Measurements from ENCODE around the gene UNC79. TPM values are rescaled to one million over a fixed set of nuclear protein-coding genes. Genes with fewer than 3 reads are reported as not detected.
"Not testable (repeated sequence)": the region's sequence is repeated elsewhere in the genome, so short reads cannot be mapped to it uniquely, and the experiment has no call there.

The UNC79 gene
- total RNA-seq, 1 donor from 2014 or later: 0.29 TPM

DNA sequence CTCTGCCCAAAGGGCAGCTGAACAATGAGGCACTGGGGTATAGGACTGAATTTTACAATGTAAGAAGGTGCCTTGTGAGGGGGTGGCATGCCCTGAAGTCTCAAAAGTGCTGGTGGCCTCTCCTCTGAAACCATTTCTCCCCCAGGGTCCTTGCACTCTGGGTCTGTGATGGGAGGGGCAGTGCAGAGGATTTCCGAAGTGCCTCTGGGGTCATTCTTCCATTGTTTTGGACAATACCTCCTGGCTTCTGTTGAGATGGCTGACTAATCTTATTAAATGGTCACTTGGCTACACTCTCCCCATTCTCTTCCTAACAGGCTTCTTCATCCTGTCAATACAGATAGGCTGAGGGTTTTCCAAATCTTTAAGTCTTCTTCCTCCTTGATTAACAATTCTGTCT, 59.3 kb downstream of the UNC79 start:
- no peak for DNase-seq (ENCODE audit: low read depth)
- TF ChIP-seq, protein P1, sequence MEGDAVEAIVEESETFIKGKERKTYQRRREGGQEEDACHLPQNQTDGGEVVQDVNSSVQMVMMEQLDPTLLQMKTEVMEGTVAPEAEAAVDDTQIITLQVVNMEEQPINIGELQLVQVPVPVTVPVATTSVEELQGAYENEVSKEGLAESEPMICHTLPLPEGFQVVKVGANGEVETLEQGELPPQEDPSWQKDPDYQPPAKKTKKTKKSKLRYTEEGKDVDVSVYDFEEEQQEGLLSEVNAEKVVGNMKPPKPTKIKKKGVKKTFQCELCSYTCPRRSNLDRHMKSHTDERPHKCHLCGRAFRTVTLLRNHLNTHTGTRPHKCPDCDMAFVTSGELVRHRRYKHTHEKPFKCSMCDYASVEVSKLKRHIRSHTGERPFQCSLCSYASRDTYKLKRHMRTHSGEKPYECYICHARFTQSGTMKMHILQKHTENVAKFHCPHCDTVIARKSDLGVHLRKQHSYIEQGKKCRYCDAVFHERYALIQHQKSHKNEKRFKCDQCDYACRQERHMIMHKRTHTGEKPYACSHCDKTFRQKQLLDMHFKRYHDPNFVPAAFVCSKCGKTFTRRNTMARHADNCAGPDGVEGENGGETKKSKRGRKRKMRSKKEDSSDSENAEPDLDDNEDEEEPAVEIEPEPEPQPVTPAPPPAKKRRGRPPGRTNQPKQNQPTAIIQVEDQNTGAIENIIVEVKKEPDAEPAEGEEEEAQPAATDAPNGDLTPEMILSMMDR (conservative IDR thresholded peaks at IDR 0.05; ENCODE audit: low read depth, low read length): no peak
- no peak overlapping the region for H3K4me3 ChIP-seq (ENCODE audit: low read depth, low read length)

DNA sequence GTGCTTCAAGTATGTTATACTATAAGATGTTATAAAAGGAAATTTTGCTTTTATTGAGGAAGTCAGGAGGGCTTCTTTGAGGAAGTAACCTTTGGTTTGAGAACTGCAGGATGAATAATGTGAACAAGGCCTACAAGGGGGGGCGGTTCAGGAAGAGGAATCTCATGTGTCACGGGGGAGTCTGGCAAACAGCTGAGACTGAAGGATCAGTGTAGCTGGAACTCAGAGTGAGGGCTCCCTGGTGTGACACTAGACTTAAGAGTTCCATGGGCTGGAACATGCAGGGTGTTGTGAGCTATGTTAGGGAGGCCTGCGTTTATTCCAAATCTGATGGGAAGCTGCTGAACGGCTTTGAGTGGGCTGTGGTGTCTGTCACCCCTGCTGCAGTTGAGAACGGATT, 62.3 kb downstream of the UNC79 start:
- TF ChIP-seq, protein P1 (conservative IDR thresholded peaks at IDR 0.05; ENCODE audit: low read depth, low read length): no peak
- no peak for DNase-seq (ENCODE audit: low read depth)
- no peak overlapping the region for H3K4me3 ChIP-seq (ENCODE audit: low read depth, low read length)

DNA sequence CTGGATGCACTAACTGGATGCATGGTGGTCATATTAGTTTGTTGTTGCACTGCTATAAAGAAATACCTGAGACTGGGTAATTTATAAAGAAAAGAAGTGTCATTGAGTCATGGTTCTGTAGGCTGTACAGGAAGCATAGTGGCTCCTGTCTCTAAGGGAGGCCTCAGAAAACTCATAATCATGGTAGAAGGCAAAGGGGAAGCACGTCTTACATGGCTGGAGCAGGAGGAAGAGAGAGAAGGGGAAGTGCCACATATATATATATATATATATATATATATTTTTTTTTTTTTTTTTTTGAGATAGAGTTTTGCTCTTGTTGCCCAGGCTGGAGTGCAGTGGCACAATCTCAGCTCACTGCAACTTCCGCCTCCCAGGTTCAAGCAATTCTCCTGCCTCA, 62.9 kb downstream of the UNC79 start:
- H3K4me3 ChIP-seq (ENCODE audit: low read depth, low read length); DNase-seq (ENCODE audit: low read depth): not testable (repeated sequence)

DNA sequence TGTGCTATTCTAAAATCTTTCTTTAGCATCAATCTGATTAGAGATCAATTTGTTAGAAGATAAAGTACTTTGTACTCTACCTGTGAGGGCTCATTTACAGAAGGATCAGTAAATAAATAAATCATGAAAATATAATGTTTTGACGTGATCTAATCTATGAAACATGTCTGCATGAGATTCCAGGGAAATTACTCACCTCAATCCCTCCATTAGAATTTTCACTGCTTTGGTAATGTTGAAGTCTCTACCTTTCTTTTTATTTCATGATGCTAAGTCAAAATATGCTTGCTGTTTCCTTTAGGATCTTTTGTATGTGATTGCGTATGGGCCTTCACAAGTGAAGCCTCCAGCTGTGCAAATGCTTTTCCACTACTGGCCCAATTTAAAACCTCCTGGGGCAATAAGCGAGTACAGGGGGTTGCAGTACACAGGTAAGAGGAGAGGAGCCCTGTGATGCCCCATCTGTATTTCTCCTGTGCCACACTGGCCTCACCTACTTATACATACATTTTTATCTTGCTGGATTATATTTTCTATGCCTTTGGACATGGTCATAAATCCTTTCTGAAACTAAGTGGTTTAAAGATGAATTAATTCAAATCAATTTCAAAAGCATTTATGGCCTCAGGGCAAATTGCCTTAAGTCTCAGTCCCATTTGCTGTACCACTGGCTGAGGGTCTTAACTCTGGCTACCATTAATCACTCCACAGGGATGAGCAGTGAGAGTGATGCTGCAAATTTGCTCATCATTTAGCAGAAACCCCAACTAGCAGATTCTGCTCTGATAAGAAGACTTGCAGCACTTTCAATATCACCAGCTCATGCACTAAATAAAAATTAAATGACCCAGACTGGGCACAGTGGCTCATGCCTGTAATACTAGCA, 66.4 kb downstream of the UNC79 start:
- no peak overlapping the region for H3K4me3 ChIP-seq (ENCODE audit: low read depth, low read length)
- TF ChIP-seq, protein P1 (conservative IDR thresholded peaks at IDR 0.05; ENCODE audit: low read depth, low read length): no peak
- DNase-seq (ENCODE audit: low read depth): no peak

DNA sequence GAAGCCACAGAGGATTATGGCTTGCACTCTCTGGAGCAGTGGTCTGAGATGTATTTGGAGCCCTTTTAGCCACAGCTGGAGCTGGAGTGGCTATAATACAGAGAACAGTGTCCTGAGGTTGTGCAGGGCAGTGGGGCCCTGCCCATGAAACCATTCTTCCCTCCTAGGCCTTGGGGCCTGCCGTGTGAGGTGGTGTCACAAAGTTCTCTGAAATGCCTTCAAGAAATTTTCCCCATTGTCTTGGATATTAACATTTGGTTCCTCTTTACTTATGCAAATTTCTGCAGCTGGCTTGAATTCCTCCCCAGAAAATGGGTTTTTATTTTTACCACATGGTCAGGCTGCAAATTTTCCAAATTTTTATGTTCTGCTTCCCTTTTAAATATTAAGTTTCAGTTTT, 79.3 kb downstream of the UNC79 start:
- TF ChIP-seq, protein P1 (conservative IDR thresholded peaks at IDR 0.05; ENCODE audit: low read depth, low read length): no peak
- no peak for DNase-seq (ENCODE audit: low read depth)

DNA sequence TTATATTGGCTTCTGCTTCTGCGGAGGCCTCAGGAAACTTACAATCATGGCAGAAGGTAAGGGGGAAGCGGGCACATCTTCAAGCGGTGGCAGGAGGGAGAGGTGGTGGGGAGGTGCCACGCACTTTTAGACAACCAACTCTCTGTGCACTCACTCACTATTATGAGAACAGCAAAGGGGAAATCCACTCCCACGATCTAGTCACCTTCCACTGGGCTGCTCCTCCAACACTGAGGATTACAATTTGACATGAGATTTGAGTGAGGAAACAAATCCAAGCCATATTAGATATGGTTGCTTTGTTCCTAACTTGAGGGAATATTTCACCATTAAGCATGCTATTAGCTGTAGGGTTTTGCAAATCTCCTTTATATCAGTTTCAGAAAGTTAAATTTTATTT, 80.3 kb downstream of the UNC79 start:
- TF ChIP-seq, protein P1 (conservative IDR thresholded peaks at IDR 0.05; ENCODE audit: low read depth, low read length): no peak
- DNase-seq (ENCODE audit: low read depth): no peak
- H3K4me3 ChIP-seq (ENCODE audit: low read depth, low read length): no peak overlapping the region

More for the DNA sequence above, 79.3 kb downstream of the UNC79 start:
- H3K4me3 ChIP-seq (ENCODE audit: low read depth, low read length): no peak overlapping the region

DNA sequence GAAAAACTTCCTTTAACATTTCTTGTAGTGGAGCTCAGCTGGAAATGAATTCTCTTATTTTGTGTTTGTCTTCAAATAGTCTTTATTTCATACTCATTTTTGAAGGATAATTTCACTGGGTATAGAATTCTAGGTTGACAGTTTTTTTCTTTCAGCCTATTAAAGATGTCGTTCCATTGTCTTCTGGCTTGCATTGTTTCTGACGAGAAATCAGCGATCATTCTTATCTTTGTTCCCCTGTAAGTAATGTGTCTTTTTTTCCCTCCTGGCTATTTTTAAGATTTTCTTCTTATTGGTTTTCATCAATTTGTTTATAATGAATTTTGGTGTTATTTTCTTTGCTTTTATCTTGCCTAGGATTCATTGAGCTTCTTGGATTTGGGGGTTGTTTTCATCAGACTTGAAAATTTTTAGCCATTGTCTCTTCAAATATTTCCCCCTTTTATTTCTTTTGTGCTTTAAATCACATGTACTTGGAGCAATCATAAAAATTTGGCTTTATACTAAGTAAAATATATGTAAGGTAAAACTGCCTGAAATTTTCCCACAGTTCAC, 89.4 kb downstream of the UNC79 start:
- DNase-seq (ENCODE audit: low read depth): no peak
- H3K4me3 ChIP-seq (ENCODE audit: low read depth, low read length): no peak overlapping the region
- TF ChIP-seq, protein P1 (conservative IDR thresholded peaks at IDR 0.05; ENCODE audit: low read depth, low read length): no peak
